Measurements from ENCODE around the gene HLCS.
A peak's percentile ranks its signal among the peaks of the same experiment; 100 is the strongest.

GRCh38 chr21:36859744-36860501 is 106.5 kb downstream of the HLCS start:
- TF ChIP-seq CTCF (IDR thresholded peaks at IDR 0.05) (peak in 1 of 7 experiments; percentile 8), POLR2A (IDR thresholded peaks at IDR 0.05) (no peak)

Data from body of pancreas (tissue), 4 donors.